ENCODE data around the gene PPP1R14B. TPM values are rescaled to one million over a fixed set of nuclear protein-coding genes. Genes with fewer than 3 reads are reported as not detected.
A peak's percentile ranks its signal among the peaks of the same experiment; 100 is the strongest.

PPP1R14B gene
- total and polyA plus RNA-seq, 7 donors = 129 to 522 (median 236) TPM

GRCh38 chr11:64208086-64208795, 38.5 kb downstream of the PPP1R14B start:
- H3K36me3 ChIP-seq (ENCODE audit: insufficient read depth in 1 of 2, low read depth in 1 of 2) = peaks cover 3 to 50% of the 10 kb centered on the region in 2 donors
- TF ChIP-seq CTCF (IDR thresholded peaks at IDR 0.05) = no peak
- peak overlapping the region; percentile 58 for H3K4me3 ChIP-seq
- H3K27ac ChIP-seq = peak overlapping the region; percentile 71
- intact Hi-C loops (cut with DNase I) = loop anchor here in 1 of 2 donors (5.0 kb wide), 1 partner anchor 94 kb away; the partner anchor contains the start of gene CATSPERZ
- ATAC-seq (peak in 1 of 4 donors; percentile 1), DNase-seq (no peak)
- no peaks in the 10 kb centered on the region for H3K9me3 ChIP-seq
- 62 to 73% (median 69%) methylated on average over 23 of the region's 23 CpGs for WGBS, 3 donors
- H3K4me1 ChIP-seq = peaks cover 11% of the 10 kb centered on the region
- H3K27me3 ChIP-seq (ENCODE audit: insufficient read depth in 3 of 3, low read length in 2 of 3) = no peaks in the 10 kb centered on the region

GRCh38 chr11:64207256-64208085, 39.3 kb downstream of the PPP1R14B start:
- H3K4me3 ChIP-seq = peak overlapping the region; percentile 58
- 28 to 35% (median 34%) methylated on average over 22 to 30 of the region's 30 CpGs for WGBS, 3 donors
- intact Hi-C loops (cut with DNase I) = loop anchor here in 1 of 2 donors (5.0 kb wide), 1 partner anchor 95 kb away; the partner anchor contains the start of gene CATSPERZ
- H3K9me3 ChIP-seq = no peaks in the 10 kb centered on the region
- ATAC-seq (peak; percentile 26 to 48 (median 38)), DNase-seq (peak; percentile 81 to 87)
- H3K27ac ChIP-seq = peak overlapping the region; percentile 71
- H3K36me3 ChIP-seq (ENCODE audit: insufficient read depth in 1 of 2, low read depth in 1 of 2) = peaks cover 7 to 56% of the 10 kb centered on the region in 2 donors
- H3K27me3 ChIP-seq (ENCODE audit: insufficient read depth in 3 of 3, low read length in 2 of 3) = no peaks in the 10 kb centered on the region
- H3K4me1 ChIP-seq = peaks cover 11% of the 10 kb centered on the region
- TF ChIP-seq CTCF (IDR thresholded peaks at IDR 0.05) = no peak

GRCh38 chr11:64206457-64207255, 40.1 kb downstream of the PPP1R14B start, which contains the start of gene FERMT3:
FERMT3 (plus strand) TSS chr11:64206721; CDS start chr11:64207365, 644 bp downstream.
- Histone ChIP-seq H3K27me3 (ENCODE audit: insufficient read depth in 3 of 3, low read length in 2 of 3) (no peaks in the 10 kb centered on the region), H3K4me3 (peak within 1 kb of the TSS; percentile 58), H3K36me3 (ENCODE audit: insufficient read depth in 1 of 2, low read depth in 1 of 2) (peaks cover 7 to 56% of the 10 kb centered on the region in 2 donors), H3K4me1 (peaks cover 11% of the 10 kb centered on the region), H3K27ac (peak within 1 kb of the TSS; percentile 71), H3K9me3 (no peaks in the 10 kb centered on the region)
- ATAC-seq (no peak), DNase-seq (peak; percentile 67 to 77)
- no peak for TF ChIP-seq CTCF (IDR thresholded peaks at IDR 0.05)
- WGBS, 3 donors = 56 to 69% (median 62%) methylated on average over 22 to 27 of the region's 27 CpGs
- intact Hi-C loops (cut with DNase I) = loop anchor here in 1 of 2 donors (5.0 kb wide), 1 partner anchor 96 kb away; the partner anchor contains the start of gene CATSPERZ

- peak; percentile 86 to 92 for DNase-seq
- H3K4me3 ChIP-seq = no peak overlapping the region
- H3K36me3 ChIP-seq (ENCODE audit: insufficient read depth in 1 of 2, low read depth in 1 of 2) = peaks cover 7 to 62% of the 10 kb centered on the region in 2 donors
- no peaks in the 10 kb centered on the region for H3K9me3 ChIP-seq
- peak; percentile 65 for TF ChIP-seq CTCF (IDR thresholded peaks at IDR 0.05)
- H3K4me1 ChIP-seq = peaks cover 11% of the 10 kb centered on the region
- H3K27me3 ChIP-seq (ENCODE audit: insufficient read depth in 3 of 3, low read length in 2 of 3) = no peaks in the 10 kb centered on the region
- ATAC-seq = peak; percentile 78 to 84 (median 80)
- WGBS, 3 donors = 12 to 38% (median 15%) methylated on average over 7 of the region's 7 CpGs
- intact Hi-C loops (cut with DNase I) = loop anchor here in 1 of 2 donors (2.0 to 5.0 kb wide), 2 partner anchors 63 to 94 kb away; no protein-coding TSS in a partner anchor
- H3K27ac ChIP-seq = peak overlapping the region; percentile 34
Observed at GRCh38 chr11:64204464-64204989, 42.2 kb downstream of the PPP1R14B start.

Data from psoas muscle (tissue), 8 donors.